Erythroblast (primary cell): Measurements from ENCODE around the gene RAB30.

Experiments used
- GATA1 ChIP-seq: IDR thresholded peaks from 2 replicates; pipeline ENCODE4 v1.6.1; 2011; ENCODE audit warnings: low read depth, mild to moderate bottlenecking, control low read depth, low read length, moderate library complexity
- POLR2A ChIP-seq: IDR thresholded peaks from 2 replicates; pipeline ENCODE4 v1.6.1; 2011; ENCODE audit warnings: mild to moderate bottlenecking, low read length

- TF ChIP-seq POLR2A = no peak
- TF ChIP-seq GATA1 = no peak
Measured at GRCh38 chr11:83026229-83026628, 45.5 kb downstream of the RAB30 start.
